IPS DF 6.9 (cell line): Measurements from ENCODE around the gene TNFAIP6.
"Not testable (repeated sequence)": the region's sequence is repeated elsewhere in the genome, so short reads cannot be mapped to it uniquely, and the experiment has no call there.

Experiments
- DNase-seq: peaks from one replicate; pipeline ENCODE4 v3.0.0-alpha.2; 2013; ENCODE audit warnings: low read depth, low spot score
- H3K27ac ChIP-seq: one replicate; pipeline ENCODE4 v1.5.1; 2013; ENCODE audit warnings: low read length, control low read depth
- H3K27me3 ChIP-seq: 2 replicates; pipeline ENCODE4 v1.6.1; 2013; ENCODE audit warnings: mild to moderate bottlenecking, low read length; ENCODE audit not compliant: control insufficient read depth, insufficient read depth
- H3K36me3 ChIP-seq: 2 replicates; pipeline ENCODE4 v1.6.1; 2013; ENCODE audit warnings: low read length; ENCODE audit not compliant: control insufficient read depth, insufficient read depth
- H3K4me1 ChIP-seq: 2 replicates; pipeline ENCODE4 v1.6.1; 2013; ENCODE audit warnings: low read length; ENCODE audit not compliant: control insufficient read depth, insufficient read depth
- H3K4me3 ChIP-seq: 2 replicates; pipeline ENCODE4 v1.5.1; 2013; ENCODE audit warnings: mild to moderate bottlenecking, low read length
- H3K9me3 ChIP-seq: 2 replicates; pipeline ENCODE4 v1.6.1; 2013; ENCODE audit warnings: low read length, inconsistent platforms; ENCODE audit not compliant: control insufficient read depth, insufficient read depth
- WGBS: extraction: QIAGEN DNeasy Blood & Tissue Kit; methylation state at CpG from one replicate; pipeline ENCODE4 v1.1.7; 2013; ENCODE audit warnings: mixed read lengths, missing lambda C conversion rate; ENCODE audit not compliant: insufficient read length, insufficient coverage; 5-methylcytosine and 5-hydroxymethylcytosine counted together

The TNFAIP6 gene

DNA sequence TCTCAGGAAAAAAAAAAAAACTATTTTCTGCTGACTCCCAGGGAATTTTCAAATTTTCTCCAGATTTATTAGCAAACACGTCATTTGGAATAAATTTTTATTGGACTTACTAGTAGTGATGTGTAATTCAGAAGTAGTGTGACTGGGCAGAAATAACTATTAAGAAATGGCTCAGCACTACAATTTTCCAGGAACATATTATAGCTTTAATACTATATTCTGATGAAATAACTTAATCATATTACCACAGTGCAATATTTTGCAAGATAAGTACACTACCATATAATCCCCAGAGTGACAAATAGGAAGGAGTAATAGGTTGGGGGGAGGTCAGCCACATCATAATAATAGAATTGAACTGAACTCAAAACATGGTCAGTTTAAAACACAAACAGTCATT lies 19.7 kb upstream of the TNFAIP6 start:
- H3K27ac ChIP-seq, result no peak overlapping the region
- H3K36me3 ChIP-seq, result no peaks in the 10 kb centered on the region
- no peaks in the 10 kb centered on the region for H3K9me3 ChIP-seq
- H3K4me3 ChIP-seq, result no peak overlapping the region
- no peaks in the 10 kb centered on the region for H3K27me3 ChIP-seq
- DNase-seq, result no peak
- peaks cover 4% of the 10 kb centered on the region for H3K4me1 ChIP-seq
- WGBS, result no CpG with 5 or more reads among the region's 1 CpG

DNA sequence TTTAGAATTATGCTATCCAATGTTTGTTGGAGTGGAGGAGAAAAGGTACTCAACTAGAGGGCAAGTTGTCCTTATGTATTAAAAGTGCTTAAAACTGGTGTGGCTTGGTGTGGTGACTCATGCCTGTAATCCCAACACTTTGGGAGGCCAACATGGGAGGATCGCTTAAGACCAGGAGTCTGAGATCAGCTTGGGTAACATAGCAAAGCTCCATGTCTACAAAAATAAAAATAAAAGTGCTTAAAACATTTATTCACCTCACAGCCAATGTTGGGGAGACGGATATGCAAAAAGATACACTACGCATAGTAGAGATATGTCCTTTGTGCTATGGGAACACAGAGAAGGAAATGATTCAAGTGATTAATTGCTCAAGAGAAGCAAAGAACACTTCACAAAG lies 19.3 kb upstream of the TNFAIP6 start:
- H3K4me3 ChIP-seq, result no peak overlapping the region
- WGBS, result no CpG with 5 or more reads among the region's 3 CpGs
- H3K4me1 ChIP-seq, result peaks cover 4% of the 10 kb centered on the region
- no peak overlapping the region for H3K27ac ChIP-seq
- H3K27me3 ChIP-seq, result no peaks in the 10 kb centered on the region
- no peaks in the 10 kb centered on the region for H3K9me3 ChIP-seq
- no peak for DNase-seq
- H3K36me3 ChIP-seq, result no peaks in the 10 kb centered on the region

DNA sequence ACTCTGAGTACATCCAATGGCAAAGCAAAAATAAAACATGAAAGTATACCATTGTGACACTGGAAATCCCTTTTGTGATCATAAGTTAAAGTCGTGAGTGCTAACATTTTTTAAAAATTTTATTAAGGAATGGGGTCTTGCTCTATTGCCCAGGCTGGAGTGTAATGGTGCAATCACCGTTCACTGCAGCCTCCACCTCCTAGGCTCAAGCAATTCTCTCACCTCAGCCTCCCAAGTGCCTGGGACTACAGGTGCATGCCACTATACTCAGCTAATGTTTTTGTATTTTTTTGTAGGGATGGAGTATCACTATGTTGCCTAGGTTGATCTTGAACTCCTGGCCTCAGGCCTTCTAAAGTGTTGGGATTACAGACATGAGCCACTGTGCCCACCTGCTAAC lies 14.3 kb upstream of the TNFAIP6 start:
- Histone ChIP-seq H3K4me3 (no peak overlapping the region), H3K27me3 (no peaks in the 10 kb centered on the region), H3K9me3 (no peaks in the 10 kb centered on the region), H3K36me3 (no peaks in the 10 kb centered on the region), H3K27ac (no peak overlapping the region), H3K4me1 (no peaks in the 10 kb centered on the region; the same call in 1 of the 2 replicates)
- DNase-seq, result no peak
- no CpG with 5 or more reads among the region's 2 CpGs for WGBS

DNA sequence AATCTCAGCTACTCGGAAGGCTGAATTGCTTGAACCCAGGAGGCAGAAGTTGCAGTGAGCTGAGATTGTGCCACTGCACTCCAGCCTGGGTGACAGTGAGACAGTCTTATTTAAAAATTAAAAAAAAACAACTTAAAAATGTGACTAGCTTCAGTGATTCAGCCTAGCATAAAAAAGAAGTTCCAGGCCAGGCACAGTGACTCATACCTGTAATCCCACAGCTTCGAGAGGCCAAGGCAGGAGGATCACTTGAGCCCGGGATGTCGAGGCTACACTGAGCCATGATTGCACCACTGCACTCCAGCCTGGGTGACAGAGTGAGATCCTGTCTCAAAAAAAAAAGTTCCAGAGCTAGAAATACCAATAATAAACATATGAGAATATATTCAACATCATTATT lies 13.2 kb upstream of the TNFAIP6 start:
- not testable (repeated sequence) for H3K36me3 ChIP-seq, H3K27me3 ChIP-seq, DNase-seq, H3K4me3 ChIP-seq, H3K9me3 ChIP-seq, H3K4me1 ChIP-seq, H3K27ac ChIP-seq
- no CpG with 5 or more reads among the region's 4 CpGs for WGBS

DNA sequence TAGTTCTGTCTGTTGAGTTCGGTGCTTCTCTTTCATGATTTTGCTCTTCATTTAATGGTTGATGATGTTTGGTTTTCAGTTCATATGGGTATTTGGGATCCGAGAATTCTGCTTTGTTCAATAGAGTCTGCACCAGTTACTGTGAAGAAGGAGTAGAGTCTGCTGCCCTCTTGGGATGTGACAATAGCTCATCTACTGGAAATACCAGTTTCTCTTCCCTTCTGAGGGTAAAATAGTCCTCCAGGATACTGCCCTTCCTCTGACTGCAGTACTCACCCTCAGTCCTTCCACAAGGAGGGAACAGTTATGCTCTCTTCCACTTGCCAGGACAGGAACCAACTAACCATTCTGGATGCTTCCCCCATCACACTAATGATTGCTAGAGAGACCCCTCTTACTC lies 12.5 kb upstream of the TNFAIP6 start:
- H3K4me3 ChIP-seq, result no peak overlapping the region
- H3K36me3 ChIP-seq, result no peaks in the 10 kb centered on the region
- no CpG with 5 or more reads among the region's 2 CpGs for WGBS
- no peaks in the 10 kb centered on the region for H3K27me3 ChIP-seq
- H3K27ac ChIP-seq, result no peak overlapping the region
- DNase-seq, result no peak
- no peaks in the 10 kb centered on the region for H3K4me1 ChIP-seq
- H3K9me3 ChIP-seq, result no peaks in the 10 kb centered on the region

DNA sequence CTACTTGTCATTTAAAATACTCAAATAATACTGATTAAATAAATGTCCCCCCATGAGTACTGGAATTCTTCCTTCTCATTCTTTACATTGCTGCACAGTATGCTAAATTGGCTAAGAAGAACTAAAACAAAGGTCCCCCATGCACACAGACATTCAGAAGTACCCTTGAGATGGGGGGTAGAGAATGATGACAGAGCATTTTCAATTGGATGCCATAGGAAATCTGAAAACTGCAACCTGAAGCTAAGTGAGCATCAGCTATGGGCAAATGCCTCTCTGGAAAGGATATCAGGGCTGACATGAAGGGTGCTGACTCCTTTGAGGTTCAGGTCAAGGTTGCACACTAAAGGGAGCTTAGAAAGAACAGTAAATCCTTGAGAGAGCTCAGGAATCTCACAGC lies 10.1 kb upstream of the TNFAIP6 start:
- DNase-seq, result no peak
- no peaks in the 10 kb centered on the region for H3K27me3 ChIP-seq
- H3K4me3 ChIP-seq, result no peak overlapping the region
- H3K27ac ChIP-seq, result no peak overlapping the region
- no peaks in the 10 kb centered on the region for H3K9me3 ChIP-seq
- H3K4me1 ChIP-seq, result no peaks in the 10 kb centered on the region
- no peaks in the 10 kb centered on the region for H3K36me3 ChIP-seq

DNA sequence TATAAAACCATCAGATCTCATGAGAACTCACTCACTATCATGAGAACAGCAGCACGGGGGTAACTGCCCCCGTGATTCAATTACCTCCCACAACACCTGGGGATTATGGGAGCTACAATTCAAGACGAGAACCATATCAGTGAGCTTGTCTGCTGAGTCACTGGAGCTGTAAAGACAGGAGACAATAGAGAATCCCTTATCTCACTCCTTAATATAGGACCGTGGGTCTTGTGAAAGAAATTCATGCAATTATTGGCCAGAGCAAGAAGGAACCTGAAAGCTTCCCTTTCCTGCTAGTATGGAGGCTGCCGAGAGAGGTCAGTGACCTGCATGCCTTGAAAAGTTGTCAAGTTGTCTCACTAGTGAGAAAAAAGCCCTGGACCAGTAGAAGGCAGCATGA lies 9.5 kb upstream of the TNFAIP6 start:
- Histone ChIP-seq H3K27me3 (no peaks in the 10 kb centered on the region), H3K9me3 (no peaks in the 10 kb centered on the region), H3K27ac (no peak overlapping the region), H3K36me3 (no peaks in the 10 kb centered on the region), H3K4me3 (no peak overlapping the region), H3K4me1 (no peaks in the 10 kb centered on the region)
- no peak for DNase-seq
- no CpG with 5 or more reads among the region's 5 CpGs for WGBS

DNA sequence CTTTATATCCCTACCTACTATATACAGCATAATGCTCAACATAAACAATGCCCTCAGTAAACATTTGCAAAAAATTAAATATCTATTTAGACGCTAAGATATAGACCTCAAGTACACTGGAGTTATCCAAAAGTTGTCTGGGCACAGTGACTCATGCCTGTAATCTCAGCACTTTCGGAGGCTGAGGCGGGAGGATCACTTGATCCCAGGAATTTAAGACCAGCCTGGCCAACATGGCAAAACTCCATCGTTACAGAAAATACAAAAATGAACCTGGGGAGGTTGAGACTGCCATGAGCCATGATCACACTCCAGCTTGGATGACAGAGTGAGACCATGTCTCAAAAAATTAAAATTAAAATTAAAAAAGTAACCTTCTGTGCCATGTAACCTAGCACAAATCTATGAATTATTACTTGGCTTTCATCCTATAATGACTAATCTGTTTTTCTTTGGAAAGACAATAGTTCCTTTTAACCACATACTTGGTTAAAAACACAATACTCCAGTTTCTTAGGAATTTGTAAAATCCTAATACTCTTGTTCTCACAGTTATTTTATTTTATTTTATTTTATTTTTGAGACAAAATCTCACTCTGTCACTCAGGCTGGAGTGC lies 6.7 kb upstream of the TNFAIP6 start:
- DNase-seq, result no peak
- H3K36me3 ChIP-seq, result no peaks in the 10 kb centered on the region
- H3K4me1 ChIP-seq, result no peaks in the 10 kb centered on the region

DNA sequence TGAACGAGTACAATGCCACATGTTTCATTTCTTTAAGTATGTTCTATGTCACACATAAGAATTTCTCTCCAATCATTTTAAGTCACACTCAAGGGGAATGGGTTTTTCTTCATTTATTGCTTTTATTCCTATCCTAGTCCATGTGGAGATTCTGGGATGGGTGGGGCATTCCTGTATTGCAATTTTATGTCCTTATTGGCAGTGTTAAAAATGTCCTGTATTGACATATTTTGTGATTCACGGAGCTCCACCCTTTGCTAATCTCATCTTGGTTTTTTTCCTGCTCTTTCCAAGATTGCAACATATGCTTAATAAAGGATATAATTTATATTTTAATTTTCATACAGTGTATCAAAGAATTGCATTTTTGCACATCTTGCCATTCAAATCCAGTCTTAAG lies 3.4 kb upstream of the TNFAIP6 start:
- no CpG with 5 or more reads among the region's 2 CpGs for WGBS
- Histone ChIP-seq H3K4me3 (no peak overlapping the region), H3K9me3 (no peaks in the 10 kb centered on the region), H3K27me3 (no peaks in the 10 kb centered on the region), H3K27ac (no peak overlapping the region), H3K4me1 (no peaks in the 10 kb centered on the region), H3K36me3 (no peaks in the 10 kb centered on the region)
- no peak for DNase-seq

More for the DNA sequence above, 6.7 kb upstream of the TNFAIP6 start:
- Histone ChIP-seq H3K4me3 (no peak overlapping the region), H3K27me3 (no peaks in the 10 kb centered on the region), H3K9me3 (no peaks in the 10 kb centered on the region), H3K27ac (no peak overlapping the region)
- WGBS, result no CpG with 5 or more reads among the region's 4 CpGs

DNA sequence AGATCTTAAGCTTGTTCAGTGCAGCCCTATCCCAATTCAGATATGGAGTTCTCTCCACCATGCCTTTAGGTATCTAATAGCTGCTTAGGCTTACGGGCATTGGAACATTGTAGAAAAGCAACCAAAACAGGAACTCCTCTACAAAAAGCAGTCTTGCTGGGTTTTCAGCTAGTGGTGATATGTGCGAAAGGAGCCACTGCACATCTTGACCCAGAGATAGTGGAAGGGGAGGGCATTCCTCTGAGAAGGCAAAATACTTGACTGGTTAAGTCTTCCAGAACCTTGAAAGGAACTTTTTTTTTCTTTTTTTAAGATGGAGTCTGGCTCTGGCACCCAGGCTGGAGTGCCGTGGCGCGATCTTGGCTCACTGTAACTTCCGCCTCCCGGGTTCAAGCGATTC lies 2.6 kb upstream of the TNFAIP6 start:
- DNase-seq, result no peak
- H3K9me3 ChIP-seq, result no peaks in the 10 kb centered on the region
- WGBS, result no CpG with 5 or more reads among the region's 8 CpGs
- no peak overlapping the region for H3K27ac ChIP-seq
- H3K36me3 ChIP-seq, result no peaks in the 10 kb centered on the region
- H3K27me3 ChIP-seq, result no peaks in the 10 kb centered on the region
- no peak overlapping the region for H3K4me3 ChIP-seq
- H3K4me1 ChIP-seq, result no peaks in the 10 kb centered on the region

DNA sequence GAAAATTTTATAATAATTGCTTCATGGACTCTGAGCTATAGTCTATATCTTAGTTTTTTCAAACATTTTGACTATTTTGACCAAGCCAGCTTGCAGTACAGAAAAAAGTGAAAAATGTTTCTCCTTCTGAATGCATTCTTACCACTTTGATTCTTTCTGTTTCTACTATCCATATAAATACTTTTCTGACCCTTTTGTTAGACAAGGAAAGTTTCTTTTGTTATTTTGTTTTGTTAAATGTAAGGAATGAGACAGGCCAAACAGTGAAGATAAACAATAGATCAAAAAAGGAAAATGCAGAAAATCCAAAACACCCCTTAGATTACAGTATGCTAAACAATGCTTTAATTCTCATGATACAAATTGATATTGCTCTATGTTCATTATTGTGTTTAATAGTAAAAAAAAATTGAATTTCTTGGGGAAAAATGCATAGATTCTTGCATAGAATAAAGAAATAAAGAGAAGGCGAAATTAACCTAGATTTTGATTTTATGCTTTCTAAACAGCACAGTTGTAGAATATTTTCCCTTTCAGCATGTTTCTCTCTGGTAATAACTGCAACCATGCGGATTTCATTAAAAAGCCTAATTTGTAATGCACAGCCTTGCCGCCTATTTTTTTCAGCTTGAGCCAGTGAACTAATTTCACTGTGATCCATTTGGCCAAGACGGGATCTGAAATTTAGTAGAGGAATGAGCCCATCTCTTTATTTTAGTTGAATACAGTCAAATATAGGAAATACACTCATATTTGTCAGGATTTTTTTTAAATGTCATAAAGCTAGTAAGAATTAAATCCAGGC lies 976 bp downstream of the TNFAIP6 start:
- Histone ChIP-seq H3K4me3 (no peak overlapping the region), H3K9me3 (no peaks in the 10 kb centered on the region), H3K27ac (no peak overlapping the region), H3K4me1 (no peaks in the 10 kb centered on the region), H3K27me3 (no peaks in the 10 kb centered on the region), H3K36me3 (no peaks in the 10 kb centered on the region)
- DNase-seq, result no peak
- no CpG with 5 or more reads among the region's 4 CpGs for WGBS
